ENCODE data around the gene GPC6. TPM values are rescaled to one million over a fixed set of nuclear protein-coding genes. Genes with fewer than 3 reads are reported as not detected.

GPC6 gene
- polyA plus RNA-seq, 2 of the 4 experiments (the other 2 are of a cell fraction): 8.0 to 14.4 TPM

GRCh38 chr13:93769607-93770006, 543.0 kb downstream of the GPC6 start (continued):
- TF ChIP-seq CTCF (IDR thresholded peaks at IDR 0.05) (no peak), SREBF2 (IDR thresholded peaks at IDR 0.05) (no peak), KDM5A (IDR thresholded peaks at IDR 0.05) (no peak), POLR2AphosphoS2 (conservative IDR thresholded peaks at IDR 0.05; ENCODE audit: low read length) (no peak), MAZ (IDR thresholded peaks at IDR 0.05; ENCODE audit: borderline replicate concordance, low read depth, low read length) (no peak), RCOR1 (IDR thresholded peaks at IDR 0.05; ENCODE audit: low read depth, low read length) (no peak)

GRCh38 chr13:93771227-93771626, 544.6 kb downstream of the GPC6 start:
- TF ChIP-seq RFX5 (IDR thresholded peaks at IDR 0.05) (no peak), RARB (CRISPR knock-in tag; IDR thresholded peaks at IDR 0.05) (no peak), CTCF (IDR thresholded peaks at IDR 0.05) (no peak)
- Histone ChIP-seq H3K9me3 (no peaks in the 10 kb centered on the region), H3K4me2 (no peak overlapping the region), H3K27ac (no peak overlapping the region), H3K4me1 (peaks cover 14% of the 10 kb centered on the region; the same call in 2 of the 3 replicates), H3K4me3 (no peak overlapping the region)
- CTCF ChIA-PET: no interaction called here
- DNase-seq (ENCODE audit: low read depth in 1 of 2, low spot score in 1 of 2): no peak
- POLR2A ChIA-PET: no interaction called here
- FAIRE-seq: no peak
- no peak for ATAC-seq
- WGBS (ENCODE audit: missing lambda C conversion rate): 64% methylated on average over 8 of the region's 8 CpGs

- ChIA-PET POLR2A (no interaction called here), CTCF (no interaction called here)
- no peak for FAIRE-seq
- H3K4me3 ChIP-seq: no peak overlapping the region
- H3K9me3 ChIP-seq: no peaks in the 10 kb centered on the region
- H3K4me1 ChIP-seq: peaks cover 20% of the 10 kb centered on the region; the same call in 2 of the 3 replicates
- no peak for TF ChIP-seq HEYL (CRISPR knock-in tag; IDR thresholded peaks at IDR 0.05)
- no peak for TF ChIP-seq EHF (CRISPR knock-in tag; IDR thresholded peaks at IDR 0.05)
- TF ChIP-seq PBX3 (IDR thresholded peaks at IDR 0.05): no peak
- TF ChIP-seq NFE2L2 (conservative IDR thresholded peaks at IDR 0.05; ENCODE audit: low read length): no peak
- TF ChIP-seq POLR2A (IDR thresholded peaks at IDR 0.05; ENCODE audit: low read length): no peak
- TF ChIP-seq RNF2 (IDR thresholded peaks at IDR 0.05; ENCODE audit: borderline replicate concordance, low read depth): no peak
- no peak for TF ChIP-seq MAZ (IDR thresholded peaks at IDR 0.05; ENCODE audit: borderline replicate concordance, low read depth, low read length)
- TF ChIP-seq ZC3H11A (IDR thresholded peaks at IDR 0.05): no peak
- TF ChIP-seq USF2 (IDR thresholded peaks at IDR 0.05): no peak
- TF ChIP-seq JUN (IDR thresholded peaks at IDR 0.05): no peak
- no peak for TF ChIP-seq FOSL2 (IDR thresholded peaks at IDR 0.05)
- TF ChIP-seq FOSL2 (CRISPR knock-in tag; IDR thresholded peaks at IDR 0.05): no peak
- TF ChIP-seq KDM5A (IDR thresholded peaks at IDR 0.05): no peak
- no peak for TF ChIP-seq HDAC2 (IDR thresholded peaks at IDR 0.05)
- no peak for ATAC-seq
- DNase-seq (ENCODE audit: low read depth in 1 of 2, low spot score in 1 of 2): no peak
- 30% methylated on average over 1 of the region's 1 CpG for WGBS (ENCODE audit: missing lambda C conversion rate)
- H3K4me2 ChIP-seq: no peak overlapping the region
- H3K27ac ChIP-seq: no peak overlapping the region
These were observed 545.2 kb downstream of the GPC6 start for GRCh38 chr13:93771782-93772181.

Data from A549 (cell line).